ENCODE measurements around the gene ZNF221.

Gene ZNF221

DNA sequence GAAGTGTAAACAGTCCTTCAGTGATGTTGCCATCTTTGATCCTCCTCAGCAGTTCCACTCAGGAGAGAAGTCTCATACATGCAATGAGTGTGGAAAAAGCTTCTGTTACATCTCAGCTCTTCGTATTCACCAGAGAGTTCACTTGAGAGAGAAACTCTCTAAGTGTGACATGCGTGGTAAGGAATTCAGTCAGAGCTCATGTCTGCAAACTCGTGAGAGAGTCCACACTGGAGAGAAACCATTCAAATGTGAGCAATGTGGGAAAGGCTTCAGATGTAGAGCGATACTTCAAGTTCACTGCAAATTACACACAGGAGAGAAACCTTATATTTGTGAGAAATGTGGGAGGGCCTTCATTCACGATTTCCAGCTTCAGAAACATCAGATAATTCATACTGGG lies 59.4 kb downstream of the ZNF221 start:
- H3K27ac ChIP-seq = no peak overlapping the region
- peaks cover 9% of the 10 kb centered on the region for H3K9me3 ChIP-seq (ENCODE audit: severe bottlenecking)
- H3K4me3 ChIP-seq (ENCODE audit: low read depth, low read length) = no peak overlapping the region
- DNase-seq = no peak
- no peaks in the 10 kb centered on the region for H3K27me3 ChIP-seq (ENCODE audit: insufficient read depth, low read depth, severe bottlenecking)
- TF ChIP-seq, protein P1, sequence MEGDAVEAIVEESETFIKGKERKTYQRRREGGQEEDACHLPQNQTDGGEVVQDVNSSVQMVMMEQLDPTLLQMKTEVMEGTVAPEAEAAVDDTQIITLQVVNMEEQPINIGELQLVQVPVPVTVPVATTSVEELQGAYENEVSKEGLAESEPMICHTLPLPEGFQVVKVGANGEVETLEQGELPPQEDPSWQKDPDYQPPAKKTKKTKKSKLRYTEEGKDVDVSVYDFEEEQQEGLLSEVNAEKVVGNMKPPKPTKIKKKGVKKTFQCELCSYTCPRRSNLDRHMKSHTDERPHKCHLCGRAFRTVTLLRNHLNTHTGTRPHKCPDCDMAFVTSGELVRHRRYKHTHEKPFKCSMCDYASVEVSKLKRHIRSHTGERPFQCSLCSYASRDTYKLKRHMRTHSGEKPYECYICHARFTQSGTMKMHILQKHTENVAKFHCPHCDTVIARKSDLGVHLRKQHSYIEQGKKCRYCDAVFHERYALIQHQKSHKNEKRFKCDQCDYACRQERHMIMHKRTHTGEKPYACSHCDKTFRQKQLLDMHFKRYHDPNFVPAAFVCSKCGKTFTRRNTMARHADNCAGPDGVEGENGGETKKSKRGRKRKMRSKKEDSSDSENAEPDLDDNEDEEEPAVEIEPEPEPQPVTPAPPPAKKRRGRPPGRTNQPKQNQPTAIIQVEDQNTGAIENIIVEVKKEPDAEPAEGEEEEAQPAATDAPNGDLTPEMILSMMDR (IDR thresholded peaks at IDR 0.05; ENCODE audit: low read depth, low read length) = no peak
- H3K36me3 ChIP-seq = peaks cover 51% of the 10 kb centered on the region

All from WERI-Rb-1 (cell line).